ENCODE data around the gene DHRSX. TPM values are rescaled to one million over a fixed set of nuclear protein-coding genes. Genes with fewer than 3 reads are reported as not detected.

The DHRSX gene
- polyA plus RNA-seq, 1 donor from 2014 or later = 15.7 TPM

DNA sequence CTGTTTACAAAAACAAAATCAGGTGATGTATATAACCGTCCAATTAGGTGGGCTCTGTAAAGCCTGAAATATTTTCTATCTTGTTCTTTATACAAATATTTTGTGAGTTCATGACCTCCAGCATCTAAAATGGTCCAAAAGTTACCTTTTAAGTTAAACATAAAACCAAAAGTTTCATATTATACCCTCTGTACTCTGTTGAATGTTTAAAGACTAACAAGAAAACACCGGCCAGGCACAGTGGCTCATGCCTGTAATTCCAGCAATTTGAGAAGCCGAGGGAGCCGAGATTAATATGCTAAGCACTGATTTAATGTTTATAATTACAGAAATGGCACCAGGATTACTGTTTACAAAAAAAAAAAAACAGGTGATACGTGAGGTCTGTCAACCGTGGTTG, 328.4 kb downstream of the DHRSX start:
- Histone ChIP-seq H3K27ac (ENCODE audit: low read length) (no peak overlapping the region), H3K36me3 (ENCODE audit: insufficient read depth, low read length) (no peaks in the 10 kb centered on the region), H3K9me3 (ENCODE audit: low read length) (no peaks in the 10 kb centered on the region), H2AFZ (ENCODE audit: low read depth, low read length) (no peak overlapping the region), H3K4me3 (ENCODE audit: low read length) (no peak overlapping the region), H4K20me1 (ENCODE audit: insufficient read depth) (no peaks in the 10 kb centered on the region), H3K27me3 (ENCODE audit: insufficient read depth, low read depth, low read length) (no peaks in the 10 kb centered on the region), H3K4me2 (ENCODE audit: low read length) (no peak overlapping the region), H3K9me2 (ENCODE audit: insufficient read depth, low read length) (no peaks in the 10 kb centered on the region), H3K79me2 (replicated peaks; ENCODE audit: insufficient read depth, low read length) (no peaks in the 10 kb centered on the region), H3F3A (ENCODE audit: insufficient read depth, low read length, poor library complexity, severe bottlenecking) (no peaks in the 10 kb centered on the region), H3K9ac (ENCODE audit: low read length) (no peak overlapping the region)
- no peak for TF ChIP-seq TAF1 (IDR thresholded peaks at IDR 0.05; ENCODE audit: low read depth)
- no peak for TF ChIP-seq POLR2AphosphoS5 (IDR thresholded peaks at IDR 0.05)
- TF ChIP-seq, protein P1, sequence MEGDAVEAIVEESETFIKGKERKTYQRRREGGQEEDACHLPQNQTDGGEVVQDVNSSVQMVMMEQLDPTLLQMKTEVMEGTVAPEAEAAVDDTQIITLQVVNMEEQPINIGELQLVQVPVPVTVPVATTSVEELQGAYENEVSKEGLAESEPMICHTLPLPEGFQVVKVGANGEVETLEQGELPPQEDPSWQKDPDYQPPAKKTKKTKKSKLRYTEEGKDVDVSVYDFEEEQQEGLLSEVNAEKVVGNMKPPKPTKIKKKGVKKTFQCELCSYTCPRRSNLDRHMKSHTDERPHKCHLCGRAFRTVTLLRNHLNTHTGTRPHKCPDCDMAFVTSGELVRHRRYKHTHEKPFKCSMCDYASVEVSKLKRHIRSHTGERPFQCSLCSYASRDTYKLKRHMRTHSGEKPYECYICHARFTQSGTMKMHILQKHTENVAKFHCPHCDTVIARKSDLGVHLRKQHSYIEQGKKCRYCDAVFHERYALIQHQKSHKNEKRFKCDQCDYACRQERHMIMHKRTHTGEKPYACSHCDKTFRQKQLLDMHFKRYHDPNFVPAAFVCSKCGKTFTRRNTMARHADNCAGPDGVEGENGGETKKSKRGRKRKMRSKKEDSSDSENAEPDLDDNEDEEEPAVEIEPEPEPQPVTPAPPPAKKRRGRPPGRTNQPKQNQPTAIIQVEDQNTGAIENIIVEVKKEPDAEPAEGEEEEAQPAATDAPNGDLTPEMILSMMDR (IDR thresholded peaks at IDR 0.05; ENCODE audit: poor library complexity, severe bottlenecking) = no peak
- TF ChIP-seq SMC3 (conservative IDR thresholded peaks at IDR 0.05; ENCODE audit: poor library complexity) = no peak
- no peak for TF ChIP-seq EP300 (conservative IDR thresholded peaks at IDR 0.05; ENCODE audit: poor library complexity, severe bottlenecking)
- no peak for TF ChIP-seq RAD21 (conservative IDR thresholded peaks at IDR 0.05)
- TF ChIP-seq, protein P2, sequence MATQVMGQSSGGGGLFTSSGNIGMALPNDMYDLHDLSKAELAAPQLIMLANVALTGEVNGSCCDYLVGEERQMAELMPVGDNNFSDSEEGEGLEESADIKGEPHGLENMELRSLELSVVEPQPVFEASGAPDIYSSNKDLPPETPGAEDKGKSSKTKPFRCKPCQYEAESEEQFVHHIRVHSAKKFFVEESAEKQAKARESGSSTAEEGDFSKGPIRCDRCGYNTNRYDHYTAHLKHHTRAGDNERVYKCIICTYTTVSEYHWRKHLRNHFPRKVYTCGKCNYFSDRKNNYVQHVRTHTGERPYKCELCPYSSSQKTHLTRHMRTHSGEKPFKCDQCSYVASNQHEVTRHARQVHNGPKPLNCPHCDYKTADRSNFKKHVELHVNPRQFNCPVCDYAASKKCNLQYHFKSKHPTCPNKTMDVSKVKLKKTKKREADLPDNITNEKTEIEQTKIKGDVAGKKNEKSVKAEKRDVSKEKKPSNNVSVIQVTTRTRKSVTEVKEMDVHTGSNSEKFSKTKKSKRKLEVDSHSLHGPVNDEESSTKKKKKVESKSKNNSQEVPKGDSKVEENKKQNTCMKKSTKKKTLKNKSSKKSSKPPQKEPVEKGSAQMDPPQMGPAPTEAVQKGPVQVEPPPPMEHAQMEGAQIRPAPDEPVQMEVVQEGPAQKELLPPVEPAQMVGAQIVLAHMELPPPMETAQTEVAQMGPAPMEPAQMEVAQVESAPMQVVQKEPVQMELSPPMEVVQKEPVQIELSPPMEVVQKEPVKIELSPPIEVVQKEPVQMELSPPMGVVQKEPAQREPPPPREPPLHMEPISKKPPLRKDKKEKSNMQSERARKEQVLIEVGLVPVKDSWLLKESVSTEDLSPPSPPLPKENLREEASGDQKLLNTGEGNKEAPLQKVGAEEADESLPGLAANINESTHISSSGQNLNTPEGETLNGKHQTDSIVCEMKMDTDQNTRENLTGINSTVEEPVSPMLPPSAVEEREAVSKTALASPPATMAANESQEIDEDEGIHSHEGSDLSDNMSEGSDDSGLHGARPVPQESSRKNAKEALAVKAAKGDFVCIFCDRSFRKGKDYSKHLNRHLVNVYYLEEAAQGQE (IDR thresholded peaks at IDR 0.05; ENCODE audit: borderline replicate concordance) = no peak
- TF ChIP-seq MXI1 (conservative IDR thresholded peaks at IDR 0.05; ENCODE audit: poor library complexity, severe bottlenecking) = no peak

Other genes with a start within 250 kb of the DHRSX start
- 43.2 and 49.6 TPM in 2 replicates for gene ZBED1, start within 50 bp of the DHRSX start, polyA plus RNA-seq
- 6.6 and 11.0 TPM in 2 replicates for gene CD99, start 190.3 kb upstream of the DHRSX start, polyA plus RNA-seq

Measured in neural cell (in vitro differentiated cells).